WTC11 (cell line): ENCODE data around the gene MREG. TPM values are rescaled to one million over a fixed set of nuclear protein-coding genes. Genes with fewer than 3 reads are reported as not detected.

Experiments used
- ATAC-seq: fragments of 200-7000 bp; cut with Tn5 transposase; 2 replicates; pipeline ENCODE4 v1.10.0; 2021; ENCODE audit warnings: mild to moderate bottlenecking, moderate library complexity
- CTCF ChIA-PET: fragments of 300-600 bp; sonication (Branson Sonifier 250); formaldehyde crosslinking; loops from one replicate; lab custom pipeline; 2021; ENCODE audit warnings: antibody characterized with exemption; lab: Charles Lee
- POLR2A ChIA-PET: fragments of 350-600 bp; sonication (Branson Sonifier 250); formaldehyde crosslinking; loops from one replicate; lab custom pipeline; 2021; ENCODE audit warnings: antibody characterized with exemption; lab: Charles Lee
- DNase-seq: peaks from one replicate; pipeline ENCODE4 v3.0.0; 2021; ENCODE audit warnings: low spot score
- H3K27ac Mint-ChIP-seq: 2 replicates; pipeline ENCODE4 v1.8.0; 2021; ENCODE audit warnings: mixed read lengths
- H3K27me3 Mint-ChIP-seq: 2 replicates; pipeline ENCODE4 v1.8.0; 2021; ENCODE audit warnings: low read depth, mild to moderate bottlenecking, moderate library complexity, mixed read lengths
- H3K36me3 Mint-ChIP-seq: 2 replicates; pipeline ENCODE4 v1.8.0; 2021; ENCODE audit warnings: mixed read lengths
- H3K4me1 Mint-ChIP-seq: 2 replicates; pipeline ENCODE4 v1.8.0; 2022; ENCODE audit warnings: mixed read lengths
- H3K4me3 Mint-ChIP-seq: 2 replicates; pipeline ENCODE4 v1.8.0; 2021; ENCODE audit warnings: mild to moderate bottlenecking, moderate library complexity, mixed read lengths
- H3K9me3 Mint-ChIP-seq: 2 replicates; pipeline ENCODE4 v1.8.0; 2021; ENCODE audit warnings: mixed read lengths
- EMX1 ChIP-seq: fragments of 250-450 bp; sonication (Bioruptor Pico); IDR thresholded peaks from 2 replicates; pipeline ENCODE4 v1.8.0; 2021; ENCODE audit warnings: mild to moderate bottlenecking
- HMGA2 ChIP-seq: fragments of 250-450 bp; sonication (Bioruptor Pico); IDR thresholded peaks from 2 replicates; pipeline ENCODE4 v1.4.0; 2021; ENCODE audit warnings: mild to moderate bottlenecking, moderate library complexity
- KAT7 ChIP-seq: sonication (generic); formaldehyde crosslinking; IDR thresholded peaks from 2 replicates; pipeline ENCODE4 v1.8.1; 2023; ENCODE audit warnings: missing genetic modification reagents, mild to moderate bottlenecking, borderline replicate concordance
- MXD4 ChIP-seq: fragments of 250-450 bp; sonication (Bioruptor Pico); IDR thresholded peaks from 2 replicates; pipeline ENCODE4 v1.8.0; 2021; ENCODE audit warnings: mild to moderate bottlenecking, moderate library complexity, borderline replicate concordance
- MYBL2 ChIP-seq: sonication (generic); formaldehyde crosslinking; IDR thresholded peaks from 2 replicates; pipeline ENCODE4 v1.8.1; 2023; ENCODE audit warnings: mild to moderate bottlenecking, moderate library complexity, missing genetic modification reagents
- NR2C2 ChIP-seq: sonication (generic); formaldehyde crosslinking; IDR thresholded peaks from 2 replicates; pipeline ENCODE4 v1.8.0; 2022; ENCODE audit warnings: mild to moderate bottlenecking, missing genetic modification reagents
- RORB ChIP-seq: fragments of 250-450 bp; sonication (Bioruptor Pico); IDR thresholded peaks from 2 replicates; pipeline ENCODE4 v1.9.0; 2021; ENCODE audit warnings: mild to moderate bottlenecking
- SOX15 ChIP-seq: fragments of 250-450 bp; sonication (Bioruptor Pico); IDR thresholded peaks from 2 replicates; pipeline ENCODE4 v1.9.0; 2021; ENCODE audit warnings: mild to moderate bottlenecking
- ZBTB43 ChIP-seq: sonication (generic); formaldehyde crosslinking; IDR thresholded peaks from 2 replicates; pipeline ENCODE4 v1.8.1; 2023; ENCODE audit warnings: mild to moderate bottlenecking, missing genetic modification reagents
- ZNF416 ChIP-seq: fragments of 250-450 bp; sonication (Bioruptor Pico); IDR thresholded peaks from 2 replicates; pipeline ENCODE4 v1.9.0; 2021; ENCODE audit warnings: mild to moderate bottlenecking, inconsistent platforms
- ZNF512 ChIP-seq: sonication (generic); formaldehyde crosslinking; IDR thresholded peaks from 2 replicates; pipeline ENCODE4 v1.8.1; 2022; ENCODE audit warnings: missing genetic modification reagents, borderline replicate concordance
- total RNA-seq: library from RNA; stranded (reverse); gene quantifications from 3 replicates; pipeline ENCODE4 v1.2.3, GENCODE V29; 2021
- TF ChIP-seq, protein P1 (sequence below): fragments of 250-450 bp; sonication (Bioruptor Pico); IDR thresholded peaks from 2 replicates; pipeline ENCODE4 v1.9.0; 2021; ENCODE audit warnings: mild to moderate bottlenecking
- TF ChIP-seq, protein P2 (sequence below): sonication (generic); formaldehyde crosslinking; IDR thresholded peaks from 2 replicates; pipeline ENCODE4 v1.8.1; 2022; ENCODE audit warnings: low read depth, missing genetic modification reagents, borderline replicate concordance
- TF ChIP-seq, protein P3 (sequence below): fragments of 200-600 bp; IDR thresholded peaks from 2 replicates; pipeline ENCODE4 v1.8.0; 2022; ENCODE audit warnings: antibody characterized with exemption
- TF ChIP-seq, protein P4 (sequence below): sonication (generic); formaldehyde crosslinking; IDR thresholded peaks from 2 replicates; pipeline ENCODE4 v1.8.1; 2022; ENCODE audit warnings: mild to moderate bottlenecking, missing genetic modification reagents, moderate library complexity, borderline replicate concordance
- TF ChIP-seq, protein P5 (sequence below): sonication (generic); formaldehyde crosslinking; IDR thresholded peaks from 2 replicates; pipeline ENCODE4 v1.8.1; 2022; ENCODE audit warnings: mild to moderate bottlenecking, moderate library complexity, missing genetic modification reagents
- TF ChIP-seq, protein P6 (sequence below): sonication (generic); formaldehyde crosslinking; conservative IDR thresholded peaks from 2 replicates; pipeline ENCODE4 v1.8.1; 2022; ENCODE audit warnings: mild to moderate bottlenecking, missing genetic modification reagents
- TF ChIP-seq, protein P7 (sequence below): fragments of 250-450 bp; sonication (Bioruptor Pico); IDR thresholded peaks from 2 replicates; pipeline ENCODE4 v1.9.0; 2021; ENCODE audit warnings: mild to moderate bottlenecking

The MREG gene
- total RNA-seq, 1 experiment from 2014 or later = 23.8 TPM

GRCh38 chr2:215966274-215966673 lies 47.1 kb downstream of the MREG start (continued):
- no peak for TF ChIP-seq HMGA2 (CRISPR knock-in tag)
- TF ChIP-seq, protein P1, sequence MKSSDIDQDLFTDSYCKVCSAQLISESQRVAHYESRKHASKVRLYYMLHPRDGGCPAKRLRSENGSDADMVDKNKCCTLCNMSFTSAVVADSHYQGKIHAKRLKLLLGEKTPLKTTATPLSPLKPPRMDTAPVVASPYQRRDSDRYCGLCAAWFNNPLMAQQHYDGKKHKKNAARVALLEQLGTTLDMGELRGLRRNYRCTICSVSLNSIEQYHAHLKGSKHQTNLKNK (CRISPR knock-in tag) = no peak
- no peak for TF ChIP-seq SOX15 (CRISPR knock-in tag)
- TF ChIP-seq, protein P2, sequence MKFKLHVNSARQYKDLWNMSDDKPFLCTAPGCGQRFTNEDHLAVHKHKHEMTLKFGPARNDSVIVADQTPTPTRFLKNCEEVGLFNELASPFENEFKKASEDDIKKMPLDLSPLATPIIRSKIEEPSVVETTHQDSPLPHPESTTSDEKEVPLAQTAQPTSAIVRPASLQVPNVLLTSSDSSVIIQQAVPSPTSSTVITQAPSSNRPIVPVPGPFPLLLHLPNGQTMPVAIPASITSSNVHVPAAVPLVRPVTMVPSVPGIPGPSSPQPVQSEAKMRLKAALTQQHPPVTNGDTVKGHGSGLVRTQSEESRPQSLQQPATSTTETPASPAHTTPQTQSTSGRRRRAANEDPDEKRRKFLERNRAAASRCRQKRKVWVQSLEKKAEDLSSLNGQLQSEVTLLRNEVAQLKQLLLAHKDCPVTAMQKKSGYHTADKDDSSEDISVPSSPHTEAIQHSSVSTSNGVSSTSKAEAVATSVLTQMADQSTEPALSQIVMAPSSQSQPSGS (CRISPR knock-in tag) = no peak
- TF ChIP-seq, protein P3, sequence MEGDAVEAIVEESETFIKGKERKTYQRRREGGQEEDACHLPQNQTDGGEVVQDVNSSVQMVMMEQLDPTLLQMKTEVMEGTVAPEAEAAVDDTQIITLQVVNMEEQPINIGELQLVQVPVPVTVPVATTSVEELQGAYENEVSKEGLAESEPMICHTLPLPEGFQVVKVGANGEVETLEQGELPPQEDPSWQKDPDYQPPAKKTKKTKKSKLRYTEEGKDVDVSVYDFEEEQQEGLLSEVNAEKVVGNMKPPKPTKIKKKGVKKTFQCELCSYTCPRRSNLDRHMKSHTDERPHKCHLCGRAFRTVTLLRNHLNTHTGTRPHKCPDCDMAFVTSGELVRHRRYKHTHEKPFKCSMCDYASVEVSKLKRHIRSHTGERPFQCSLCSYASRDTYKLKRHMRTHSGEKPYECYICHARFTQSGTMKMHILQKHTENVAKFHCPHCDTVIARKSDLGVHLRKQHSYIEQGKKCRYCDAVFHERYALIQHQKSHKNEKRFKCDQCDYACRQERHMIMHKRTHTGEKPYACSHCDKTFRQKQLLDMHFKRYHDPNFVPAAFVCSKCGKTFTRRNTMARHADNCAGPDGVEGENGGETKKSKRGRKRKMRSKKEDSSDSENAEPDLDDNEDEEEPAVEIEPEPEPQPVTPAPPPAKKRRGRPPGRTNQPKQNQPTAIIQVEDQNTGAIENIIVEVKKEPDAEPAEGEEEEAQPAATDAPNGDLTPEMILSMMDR = no peak
- TF ChIP-seq, protein P4, sequence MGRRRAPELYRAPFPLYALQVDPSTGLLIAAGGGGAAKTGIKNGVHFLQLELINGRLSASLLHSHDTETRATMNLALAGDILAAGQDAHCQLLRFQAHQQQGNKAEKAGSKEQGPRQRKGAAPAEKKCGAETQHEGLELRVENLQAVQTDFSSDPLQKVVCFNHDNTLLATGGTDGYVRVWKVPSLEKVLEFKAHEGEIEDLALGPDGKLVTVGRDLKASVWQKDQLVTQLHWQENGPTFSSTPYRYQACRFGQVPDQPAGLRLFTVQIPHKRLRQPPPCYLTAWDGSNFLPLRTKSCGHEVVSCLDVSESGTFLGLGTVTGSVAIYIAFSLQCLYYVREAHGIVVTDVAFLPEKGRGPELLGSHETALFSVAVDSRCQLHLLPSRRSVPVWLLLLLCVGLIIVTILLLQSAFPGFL (CRISPR knock-in tag) = no peak

DNA sequence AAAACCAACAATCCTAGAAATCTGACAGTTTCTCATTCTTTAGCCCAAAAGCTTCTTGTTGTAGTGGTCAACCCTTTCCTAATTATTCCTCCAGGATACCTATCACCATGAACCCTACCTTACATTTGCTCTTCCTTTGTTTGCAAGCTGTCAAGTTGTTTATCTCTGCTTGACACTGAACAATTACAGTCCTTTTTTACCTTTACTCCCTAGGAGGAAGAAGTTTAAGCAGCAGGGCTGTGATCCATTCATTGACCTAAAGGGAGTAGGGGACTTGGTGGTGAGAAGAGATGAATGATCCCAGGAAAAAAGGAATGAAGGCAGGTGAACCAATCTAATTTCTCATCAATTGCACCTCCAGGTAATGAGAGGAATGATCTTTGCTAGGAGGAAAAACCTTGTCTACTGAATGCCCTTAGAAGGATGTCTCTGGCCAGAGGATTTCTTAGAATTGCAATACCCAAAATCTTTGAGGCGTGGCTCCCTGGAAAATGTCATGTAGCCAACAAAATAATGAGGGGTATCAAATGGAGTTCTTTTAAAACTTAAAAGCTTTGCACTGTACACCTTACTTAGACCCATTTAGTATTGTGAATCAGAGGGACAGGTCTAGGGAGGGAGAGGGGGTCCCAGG lies 47.7 kb downstream of the MREG start:
- ChIA-PET POLR2A (interaction anchor here (0.6 kb wide), 1 partner anchor 33 kb away, joined by 3 read pairs; no protein-coding TSS in a partner anchor), CTCF (interaction anchor here (1.1 kb wide), 1 partner anchor 58 kb away, joined by 3 read pairs; no protein-coding TSS in a partner anchor)
- Mint-ChIP-seq H3K36me3 (peaks cover 17% of the 10 kb centered on the region), H3K4me1 (peaks cover 12% of the 10 kb centered on the region; the same call in 1 of the 2 replicates), H3K9me3 (peaks cover 14% of the 10 kb centered on the region), H3K4me3 (no peak overlapping the region), H3K27ac (peak overlapping the region; percentile 28; the same call in 1 of the 2 replicates), H3K27me3 (no peaks in the 10 kb centered on the region)
- no peak for DNase-seq
- TF ChIP-seq MYBL2 (no peak), EMX1 (CRISPR knock-in tag) (no peak), ZNF512 (CRISPR knock-in tag) (no peak), RORB (CRISPR knock-in tag) (no peak), ZNF416 (no peak), ZBTB43 (CRISPR knock-in tag) (no peak)
- TF ChIP-seq, protein P5, sequence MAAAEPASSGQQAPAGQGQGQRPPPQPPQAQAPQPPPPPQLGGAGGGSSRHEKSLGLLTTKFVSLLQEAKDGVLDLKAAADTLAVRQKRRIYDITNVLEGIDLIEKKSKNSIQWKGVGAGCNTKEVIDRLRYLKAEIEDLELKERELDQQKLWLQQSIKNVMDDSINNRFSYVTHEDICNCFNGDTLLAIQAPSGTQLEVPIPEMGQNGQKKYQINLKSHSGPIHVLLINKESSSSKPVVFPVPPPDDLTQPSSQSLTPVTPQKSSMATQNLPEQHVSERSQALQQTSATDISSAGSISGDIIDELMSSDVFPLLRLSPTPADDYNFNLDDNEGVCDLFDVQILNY (CRISPR knock-in tag) = no peak
- ATAC-seq = no peak

DNA sequence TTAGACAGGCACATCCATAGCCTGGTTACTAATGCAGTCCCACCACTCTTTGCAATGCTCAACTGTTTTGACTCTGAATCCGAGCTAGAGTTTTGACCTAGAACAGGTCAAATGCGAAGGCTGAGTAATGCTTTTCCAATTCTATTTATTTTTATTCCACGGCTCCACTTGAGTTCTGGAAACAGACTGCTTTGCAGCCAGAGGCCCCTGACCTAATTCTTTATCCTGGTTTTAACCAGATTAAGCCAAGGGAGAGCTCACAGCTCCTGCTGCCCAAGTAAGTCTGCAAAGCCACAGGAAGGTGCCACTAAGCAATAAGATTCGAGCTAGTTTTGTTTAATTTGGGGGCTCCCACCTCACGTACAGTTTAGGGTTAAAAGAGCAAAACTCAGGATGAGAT lies 51.4 kb downstream of the MREG start:
- no peaks in the 10 kb centered on the region for H3K27me3 Mint-ChIP-seq
- H3K27ac Mint-ChIP-seq = no peak overlapping the region
- ATAC-seq (no peak), DNase-seq (no peak)
- ChIA-PET CTCF (no interaction called here), POLR2A (no interaction called here)
- H3K4me3 Mint-ChIP-seq = no peak overlapping the region
- H3K36me3 Mint-ChIP-seq = peaks cover 18% of the 10 kb centered on the region
- peaks cover 8% of the 10 kb centered on the region for H3K9me3 Mint-ChIP-seq
- peaks cover 12% of the 10 kb centered on the region; the same call in 1 of the 2 replicates for H3K4me1 Mint-ChIP-seq
- no peak for TF ChIP-seq HMGA2 (CRISPR knock-in tag)
- TF ChIP-seq KAT7 (CRISPR knock-in tag) = no peak
- TF ChIP-seq MXD4 (CRISPR knock-in tag) = no peak
- TF ChIP-seq NR2C2 (CRISPR knock-in tag) = no peak
- TF ChIP-seq, protein P6, sequence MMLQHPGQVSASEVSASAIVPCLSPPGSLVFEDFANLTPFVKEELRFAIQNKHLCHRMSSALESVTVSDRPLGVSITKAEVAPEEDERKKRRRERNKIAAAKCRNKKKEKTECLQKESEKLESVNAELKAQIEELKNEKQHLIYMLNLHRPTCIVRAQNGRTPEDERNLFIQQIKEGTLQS (CRISPR knock-in tag) = no peak
- TF ChIP-seq, protein P7, sequence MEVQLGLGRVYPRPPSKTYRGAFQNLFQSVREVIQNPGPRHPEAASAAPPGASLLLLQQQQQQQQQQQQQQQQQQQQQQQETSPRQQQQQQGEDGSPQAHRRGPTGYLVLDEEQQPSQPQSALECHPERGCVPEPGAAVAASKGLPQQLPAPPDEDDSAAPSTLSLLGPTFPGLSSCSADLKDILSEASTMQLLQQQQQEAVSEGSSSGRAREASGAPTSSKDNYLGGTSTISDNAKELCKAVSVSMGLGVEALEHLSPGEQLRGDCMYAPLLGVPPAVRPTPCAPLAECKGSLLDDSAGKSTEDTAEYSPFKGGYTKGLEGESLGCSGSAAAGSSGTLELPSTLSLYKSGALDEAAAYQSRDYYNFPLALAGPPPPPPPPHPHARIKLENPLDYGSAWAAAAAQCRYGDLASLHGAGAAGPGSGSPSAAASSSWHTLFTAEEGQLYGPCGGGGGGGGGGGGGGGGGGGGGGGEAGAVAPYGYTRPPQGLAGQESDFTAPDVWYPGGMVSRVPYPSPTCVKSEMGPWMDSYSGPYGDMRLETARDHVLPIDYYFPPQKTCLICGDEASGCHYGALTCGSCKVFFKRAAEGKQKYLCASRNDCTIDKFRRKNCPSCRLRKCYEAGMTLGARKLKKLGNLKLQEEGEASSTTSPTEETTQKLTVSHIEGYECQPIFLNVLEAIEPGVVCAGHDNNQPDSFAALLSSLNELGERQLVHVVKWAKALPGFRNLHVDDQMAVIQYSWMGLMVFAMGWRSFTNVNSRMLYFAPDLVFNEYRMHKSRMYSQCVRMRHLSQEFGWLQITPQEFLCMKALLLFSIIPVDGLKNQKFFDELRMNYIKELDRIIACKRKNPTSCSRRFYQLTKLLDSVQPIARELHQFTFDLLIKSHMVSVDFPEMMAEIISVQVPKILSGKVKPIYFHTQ (CRISPR knock-in tag) = no peak
- TF ChIP-seq, protein P3 = no peak
